KMS-11 (cell line): ENCODE results near the gene HSDL1.

Source experiments
- H2AFZ ChIP-seq: fragments of 200-600 bp; sonication (generic); 2 replicates; pipeline ENCODE4 v1.6.1; 2016; ENCODE audit warnings: antibody characterized with exemption, mixed run types, low read depth
- H3K27ac ChIP-seq: fragments of 200-600 bp; sonication (generic); 2 replicates; pipeline ENCODE4 v1.6.1; 2016; ENCODE audit warnings: mild to moderate bottlenecking, mixed run types
- H3K27me3 ChIP-seq: fragments of 200-600 bp; sonication (generic); 2 replicates; pipeline ENCODE4 v1.6.1; 2017; ENCODE audit warnings: mild to moderate bottlenecking, low read depth, mixed run types, moderate library complexity; ENCODE audit not compliant: insufficient read depth
- H3K36me3 ChIP-seq: fragments of 200-600 bp; sonication (generic); 2 replicates; pipeline ENCODE4 v1.6.1; 2017; ENCODE audit warnings: mild to moderate bottlenecking, mixed run types; ENCODE audit not compliant: insufficient read depth
- H3K4me1 ChIP-seq: fragments of 200-600 bp; sonication (generic); 2 replicates; pipeline ENCODE4 v1.6.1; 2016; ENCODE audit warnings: mild to moderate bottlenecking, low read depth, mixed run types; ENCODE audit not compliant: poor library complexity, severe bottlenecking
- H3K4me2 ChIP-seq: fragments of 200-600 bp; sonication (generic); 2 replicates; pipeline ENCODE4 v1.7.0; 2016; ENCODE audit warnings: mild to moderate bottlenecking, mixed run types
- H3K4me3 ChIP-seq: fragments of 200-600 bp; sonication (generic); IDR thresholded peaks from 2 replicates; pipeline ENCODE4 v1.6.1; 2017; ENCODE audit warnings: low read depth, low read length, mixed read lengths; ENCODE audit not compliant: insufficient read depth
- H3K79me2 ChIP-seq: fragments of 200-600 bp; sonication (generic); 2 replicates; pipeline ENCODE4 v1.6.1; 2016; ENCODE audit warnings: low read depth, mixed run types; ENCODE audit not compliant: insufficient read depth
- H3K9ac ChIP-seq: fragments of 200-600 bp; sonication (generic); 2 replicates; pipeline ENCODE4 v1.6.1; 2016; ENCODE audit warnings: mild to moderate bottlenecking, mixed run types
- H4K20me1 ChIP-seq: fragments of 200-600 bp; sonication (generic); 2 replicates; pipeline ENCODE4 v1.6.1; 2016; ENCODE audit warnings: mild to moderate bottlenecking, mixed run types; ENCODE audit not compliant: insufficient read depth
- CTCF ChIP-seq: fragments of 200-600 bp; sonication (generic); conservative IDR thresholded peaks from 2 replicates; pipeline ENCODE4 v1.6.1; 2017; ENCODE audit warnings: low read depth, mild to moderate bottlenecking, antibody characterized with exemption, low read length, moderate library complexity, mixed read lengths

Gene HSDL1

GRCh38 chr16:84181144-84181915 is 36.4 kb upstream of the HSDL1 start:
- H3K4me2 ChIP-seq, result no peak overlapping the region
- TF ChIP-seq CTCF, result no peak
- no peak overlapping the region for H3K27ac ChIP-seq
- no peak overlapping the region for H3K9ac ChIP-seq
- H3K4me1 ChIP-seq, result peaks cover 5% of the 10 kb centered on the region
- peaks cover 15% of the 10 kb centered on the region for H3K79me2 ChIP-seq
- no peaks in the 10 kb centered on the region for H4K20me1 ChIP-seq
- H2AFZ ChIP-seq, result no peak overlapping the region
- no peaks in the 10 kb centered on the region for H3K36me3 ChIP-seq
- no peak overlapping the region for H3K4me3 ChIP-seq
- no peaks in the 10 kb centered on the region for H3K27me3 ChIP-seq

GRCh38 chr16:84180519-84181140 is 35.7 kb upstream of the HSDL1 start:
- Histone ChIP-seq H3K4me2 (no peak overlapping the region), H3K4me1 (peaks cover 5% of the 10 kb centered on the region), H3K27me3 (no peaks in the 10 kb centered on the region), H2AFZ (no peak overlapping the region), H3K9ac (no peak overlapping the region), H3K4me3 (no peak overlapping the region), H4K20me1 (no peaks in the 10 kb centered on the region), H3K27ac (no peak overlapping the region), H3K79me2 (peaks cover 8% of the 10 kb centered on the region; the same call in 1 of the 2 replicates), H3K36me3 (no peaks in the 10 kb centered on the region)
- no peak for TF ChIP-seq CTCF

- no peaks in the 10 kb centered on the region for H4K20me1 ChIP-seq
- H3K27me3 ChIP-seq, result no peaks in the 10 kb centered on the region
- no peak overlapping the region for H3K9ac ChIP-seq
- H3K36me3 ChIP-seq, result no peaks in the 10 kb centered on the region
- no peak overlapping the region for H3K4me2 ChIP-seq
- no peak overlapping the region for H3K4me3 ChIP-seq
- TF ChIP-seq CTCF, result no peak
- H2AFZ ChIP-seq, result no peak overlapping the region
- no peaks in the 10 kb centered on the region for H3K79me2 ChIP-seq
- no peak overlapping the region for H3K27ac ChIP-seq
- peaks cover 13% of the 10 kb centered on the region for H3K4me1 ChIP-seq
Observed at GRCh38 chr16:84179612-84180320, 34.8 kb upstream of the HSDL1 start.

- no peak for TF ChIP-seq CTCF
- H4K20me1 ChIP-seq, result no peaks in the 10 kb centered on the region
- no peak overlapping the region for H3K27ac ChIP-seq
- H3K36me3 ChIP-seq, result no peaks in the 10 kb centered on the region
- H3K4me3 ChIP-seq, result no peak overlapping the region
- no peak overlapping the region for H3K9ac ChIP-seq
- H3K4me2 ChIP-seq, result no peak overlapping the region
- H3K27me3 ChIP-seq, result no peaks in the 10 kb centered on the region
- no peak overlapping the region for H2AFZ ChIP-seq
- peaks cover 16% of the 10 kb centered on the region for H3K4me1 ChIP-seq
- no peaks in the 10 kb centered on the region for H3K79me2 ChIP-seq
Observed at GRCh38 chr16:84178892-84179611, 34.1 kb upstream of the HSDL1 start.
